Pons (tissue), 1 donor: ENCODE results near the gene EYS.

Experiments used
- DNase-seq: peaks from one replicate; pipeline ENCODE4 v3.0.0-alpha.2; 2016; ENCODE audit warnings: low spot score

The EYS gene

GRCh38 chr6:64717281-64717680, 989.7 kb downstream of the EYS start:
- DNase-seq: no peak

- DNase-seq: no peak
These were observed 991.4 kb downstream of the EYS start for GRCh38 chr6:64715624-64716023.

GRCh38 chr6:64714073-64714472, 993.0 kb downstream of the EYS start:
- no peak for DNase-seq

GRCh38 chr6:64713175-64713574, 993.9 kb downstream of the EYS start:
- no peak for DNase-seq

- DNase-seq: no peak
These were observed 994.4 kb downstream of the EYS start for GRCh38 chr6:64712606-64713005.

GRCh38 chr6:64703922-64704321, 1003.1 kb downstream of the EYS start:
- DNase-seq: no peak

- DNase-seq: no peak
These were observed 1011.0 kb downstream of the EYS start for GRCh38 chr6:64696053-64696452.

GRCh38 chr6:64694356-64694755, 1012.7 kb downstream of the EYS start:
- DNase-seq: no peak

- DNase-seq: no peak
These were observed 1016.0 kb downstream of the EYS start for GRCh38 chr6:64691064-64691463.

GRCh38 chr6:64685401-64685800, 1021.6 kb downstream of the EYS start:
- no peak for DNase-seq

GRCh38 chr6:64683682-64684081, 1023.3 kb downstream of the EYS start:
- DNase-seq: no peak

- no peak for DNase-seq
These were observed 1025.4 kb downstream of the EYS start for GRCh38 chr6:64681416-64682160.

GRCh38 chr6:64680446-64680845, 1026.6 kb downstream of the EYS start:
- no peak for DNase-seq

- no peak for DNase-seq
These were observed 1027.6 kb downstream of the EYS start for GRCh38 chr6:64679416-64679815.

- no peak for DNase-seq
These were observed 1034.4 kb downstream of the EYS start for GRCh38 chr6:64672651-64673050.

- DNase-seq: peak; percentile 46
These were observed 1034.9 kb downstream of the EYS start for GRCh38 chr6:64672131-64672530.

GRCh38 chr6:64665137-64665536, 1041.9 kb downstream of the EYS start:
- no peak for DNase-seq

GRCh38 chr6:64664480-64664879, 1042.5 kb downstream of the EYS start:
- no peak for DNase-seq

- no peak for DNase-seq
These were observed 1063.0 kb downstream of the EYS start for GRCh38 chr6:64644024-64644423.

- DNase-seq: no peak
These were observed 1076.1 kb downstream of the EYS start for GRCh38 chr6:64630901-64631300.

GRCh38 chr6:64622944-64623343, 1084.1 kb downstream of the EYS start:
- DNase-seq: no peak

GRCh38 chr6:64602993-64603392, 1104.0 kb downstream of the EYS start:
- no peak for DNase-seq

- DNase-seq: no peak
These were observed 1115.4 kb downstream of the EYS start for GRCh38 chr6:64591676-64592036.

GRCh38 chr6:64590965-64591675, 1115.9 kb downstream of the EYS start:
- no peak for DNase-seq
